Measurements from ENCODE around the gene MOSMO. TPM values are rescaled to one million over a fixed set of nuclear protein-coding genes. Genes with fewer than 3 reads are reported as not detected.

The MOSMO gene
- total RNA-seq, 1 experiment from 2014 or later, result 24.2 TPM

DNA sequence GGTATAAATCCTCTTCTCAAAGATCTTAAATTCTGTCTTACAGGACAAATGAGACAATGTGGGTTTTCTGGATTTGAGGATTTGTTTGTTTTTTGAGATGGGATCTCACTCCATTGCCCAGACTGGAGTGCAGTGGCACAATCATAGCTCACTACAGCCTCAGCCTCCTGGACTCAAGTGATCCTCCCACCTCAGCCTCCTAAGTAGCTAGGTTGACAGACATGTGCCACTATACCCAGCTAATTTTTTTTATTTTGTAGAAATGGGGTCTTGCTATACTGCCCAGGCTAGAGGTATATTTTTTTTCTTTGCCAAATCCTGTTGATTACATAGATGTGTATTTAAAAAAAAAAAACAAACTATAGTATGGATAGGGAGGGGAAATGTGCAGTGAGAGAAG lies 122.6 kb downstream of the MOSMO start:
- H3K9me2 ChIP-seq (ENCODE audit: insufficient read depth), result no peaks in the 10 kb centered on the region
- no peak for TF ChIP-seq EZH2 (IDR thresholded peaks at IDR 0.05; ENCODE audit: low read depth)
- TF ChIP-seq, protein P1, sequence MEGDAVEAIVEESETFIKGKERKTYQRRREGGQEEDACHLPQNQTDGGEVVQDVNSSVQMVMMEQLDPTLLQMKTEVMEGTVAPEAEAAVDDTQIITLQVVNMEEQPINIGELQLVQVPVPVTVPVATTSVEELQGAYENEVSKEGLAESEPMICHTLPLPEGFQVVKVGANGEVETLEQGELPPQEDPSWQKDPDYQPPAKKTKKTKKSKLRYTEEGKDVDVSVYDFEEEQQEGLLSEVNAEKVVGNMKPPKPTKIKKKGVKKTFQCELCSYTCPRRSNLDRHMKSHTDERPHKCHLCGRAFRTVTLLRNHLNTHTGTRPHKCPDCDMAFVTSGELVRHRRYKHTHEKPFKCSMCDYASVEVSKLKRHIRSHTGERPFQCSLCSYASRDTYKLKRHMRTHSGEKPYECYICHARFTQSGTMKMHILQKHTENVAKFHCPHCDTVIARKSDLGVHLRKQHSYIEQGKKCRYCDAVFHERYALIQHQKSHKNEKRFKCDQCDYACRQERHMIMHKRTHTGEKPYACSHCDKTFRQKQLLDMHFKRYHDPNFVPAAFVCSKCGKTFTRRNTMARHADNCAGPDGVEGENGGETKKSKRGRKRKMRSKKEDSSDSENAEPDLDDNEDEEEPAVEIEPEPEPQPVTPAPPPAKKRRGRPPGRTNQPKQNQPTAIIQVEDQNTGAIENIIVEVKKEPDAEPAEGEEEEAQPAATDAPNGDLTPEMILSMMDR (conservative IDR thresholded peaks at IDR 0.05), result no peak

DNA sequence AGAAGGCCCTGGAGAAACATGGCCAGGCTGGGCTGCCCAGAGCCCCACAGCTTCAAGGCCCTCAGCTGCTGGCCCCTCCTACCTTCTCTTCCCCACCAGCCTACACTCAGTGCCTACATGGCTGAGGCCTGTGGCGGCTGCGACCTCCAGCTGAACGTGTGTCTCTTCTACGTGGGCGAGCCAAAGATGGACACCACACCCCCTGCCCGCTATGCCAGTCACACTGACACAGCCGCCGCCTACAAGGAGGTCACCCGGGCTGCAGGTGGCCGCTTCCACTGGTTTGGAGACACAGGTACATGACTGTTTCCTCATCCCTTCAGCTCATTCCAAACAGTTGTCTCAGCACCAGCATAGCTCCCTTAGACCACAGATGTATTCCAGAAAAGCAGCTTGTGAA lies 124.9 kb downstream of the MOSMO start:
- POLR2A ChIA-PET (ENCODE audit: unreplicated experiment), result no interaction called here
- Histone ChIP-seq H3K4me3 (no peak overlapping the region), H3K9me2 (ENCODE audit: insufficient read depth) (no peaks in the 10 kb centered on the region), H3K27me3 (ENCODE audit: insufficient read depth, low read depth) (peaks cover 33% of the 10 kb centered on the region), H3K4me1 (replicated peaks; ENCODE audit: insufficient read depth) (no peaks in the 10 kb centered on the region), H3F3A (ENCODE audit: insufficient read depth, low read depth) (no peaks in the 10 kb centered on the region), H3K9me3 (ENCODE audit: insufficient read depth, low read depth) (no peaks in the 10 kb centered on the region), H3K4me2 (no peak overlapping the region), H4K20me1 (ENCODE audit: insufficient read depth) (no peaks in the 10 kb centered on the region), H3K36me3 (ENCODE audit: low read depth) (no peaks in the 10 kb centered on the region), H2AFZ (no peak overlapping the region), H3K27ac (no peak overlapping the region), H3K79me2 (ENCODE audit: low read depth) (no peaks in the 10 kb centered on the region)
- intact Hi-C loops (cut with micrococcal nuclease; ENCODE audit: unreplicated experiment), result no loop called here
- CTCF ChIA-PET, result interaction anchor here (0.5 kb wide), 1 partner anchor 857 kb away, joined by 3 read pairs; no protein-coding TSS in a partner anchor
- DNase-seq, result no peak
- no TSS peak for BruUV-seq (replicated peaks)
- no peak for TF ChIP-seq EZH2 (IDR thresholded peaks at IDR 0.05; ENCODE audit: low read depth)
- TF ChIP-seq, protein P1 (conservative IDR thresholded peaks at IDR 0.05), result no peak

More for the DNA sequence above, 122.6 kb downstream of the MOSMO start:
- H3K27me3 ChIP-seq (ENCODE audit: insufficient read depth, low read depth), result peaks cover 29% of the 10 kb centered on the region
- no peaks in the 10 kb centered on the region for H3K79me2 ChIP-seq (ENCODE audit: low read depth)
- H3K9me3 ChIP-seq (ENCODE audit: insufficient read depth, low read depth), result no peaks in the 10 kb centered on the region
- H3K4me3 ChIP-seq, result no peak overlapping the region
- POLR2A ChIA-PET (ENCODE audit: unreplicated experiment), result no interaction called here
- intact Hi-C loops (cut with micrococcal nuclease; ENCODE audit: unreplicated experiment), result no loop called here
- H2AFZ ChIP-seq, result no peak overlapping the region
- no peak overlapping the region for H3K4me2 ChIP-seq
- no peaks in the 10 kb centered on the region for H4K20me1 ChIP-seq (ENCODE audit: insufficient read depth)
- no peaks in the 10 kb centered on the region for H3K4me1 ChIP-seq (replicated peaks; ENCODE audit: insufficient read depth)
- no TSS peak for BruUV-seq (replicated peaks)
- CTCF ChIA-PET, result no interaction called here
- H3F3A ChIP-seq (ENCODE audit: insufficient read depth, low read depth), result no peaks in the 10 kb centered on the region
- H3K36me3 ChIP-seq (ENCODE audit: low read depth), result no peaks in the 10 kb centered on the region
- no peak for DNase-seq
- no peak overlapping the region for H3K27ac ChIP-seq

Other genes with a start within 250 kb of the MOSMO start
- gene NPIPB4, start 150.4 kb upstream of the MOSMO start, total RNA-seq (2021), result 343 and 399 TPM in 2 replicates
- gene UQCRC2, start 54.8 kb upstream of the MOSMO start, total RNA-seq (2021), result 195 and 299 TPM in 2 replicates
- gene PDZD9, start 7.0 kb upstream of the MOSMO start, total RNA-seq (2021), result not detected in 2 replicates
- 0.73 and 0.83 TPM in 2 replicates for gene VWA3A, start 84.4 kb downstream of the MOSMO start, total RNA-seq (2021)
- gene SDR42E2, start 154.4 kb downstream of the MOSMO start, total RNA-seq (2021), result not detected in 2 replicates
- gene EEF2K, start 198.2 kb downstream of the MOSMO start, total RNA-seq (2021), result 29.8 and 34.7 TPM in 2 replicates

Measured in PC-9 (cell line).